Mesenteric fat pad (tissue), 1 donor: ENCODE results near the gene CYTH1. TPM values are rescaled to one million over a fixed set of nuclear protein-coding genes. Genes with fewer than 3 reads are reported as not detected.

Experiments
- DNase-seq: peaks from one replicate; pipeline ENCODE4 v3.0.0-alpha.2; 2020; ENCODE audit warnings: low spot score
- total RNA-seq: library from RNA; stranded (reverse); fragmentation: NEBNext Ultra II Directional; extraction: Animal tissue kit (Norgen Biotek cat#: 25700); gene quantifications from one replicate; pipeline ENCODE4 v1.2.1, GENCODE V29; 2021
- donor health status: DM: yes; HTN: yes; CAD: no.

Gene CYTH1
- total RNA-seq, 1 donor from 2014 or later: 54.9 TPM

GRCh38 chr17:78806451-78806850 is 24.4 kb upstream of the CYTH1 start:
- no peak for DNase-seq

GRCh38 chr17:78805301-78805700 is 23.2 kb upstream of the CYTH1 start:
- no peak for DNase-seq

GRCh38 chr17:78804777-78805176 is 22.7 kb upstream of the CYTH1 start:
- no peak for DNase-seq

GRCh38 chr17:78803186-78803845 is 21.2 kb upstream of the CYTH1 start:
- DNase-seq: no peak

- no peak for DNase-seq
These were observed 20.4 kb upstream of the CYTH1 start for GRCh38 chr17:78802459-78802858.

- no peak for DNase-seq
These were observed 19.9 kb upstream of the CYTH1 start for GRCh38 chr17:78802008-78802407.

GRCh38 chr17:78800132-78800931 is 18.3 kb upstream of the CYTH1 start:
- no peak for DNase-seq

- DNase-seq: no peak
These were observed 16.9 kb upstream of the CYTH1 start for GRCh38 chr17:78798695-78799559.

- DNase-seq: no peak
These were observed 15.9 kb upstream of the CYTH1 start for GRCh38 chr17:78797691-78798585.

GRCh38 chr17:78797213-78797612 is 15.1 kb upstream of the CYTH1 start:
- DNase-seq: no peak

GRCh38 chr17:78796517-78796900 is 14.4 kb upstream of the CYTH1 start:
- DNase-seq: no peak

- DNase-seq: no peak
These were observed 13.9 kb upstream of the CYTH1 start for GRCh38 chr17:78795861-78796516.

GRCh38 chr17:78794864-78795640 is 13.0 kb upstream of the CYTH1 start:
- no peak for DNase-seq

- no peak for DNase-seq
These were observed 12.3 kb upstream of the CYTH1 start for GRCh38 chr17:78794399-78794798.

GRCh38 chr17:78793968-78794367 is 11.9 kb upstream of the CYTH1 start:
- no peak for DNase-seq

- no peak for DNase-seq
These were observed 11.3 kb upstream of the CYTH1 start for GRCh38 chr17:78793415-78793814.

- DNase-seq: no peak
These were observed 10.0 kb upstream of the CYTH1 start for GRCh38 chr17:78791840-78792709.

- no peak for DNase-seq
These were observed 8.5 kb upstream of the CYTH1 start for GRCh38 chr17:78790552-78790951.
